Naive thymus-derived CD4-positive, alpha-beta T cell (primary cell): ENCODE data around the gene ZNF44. TPM values are rescaled to one million over a fixed set of nuclear protein-coding genes. Genes with fewer than 3 reads are reported as not detected.

Experiments
- ATAC-seq: fragments of 150-1000 bp; cut with Tn5 transposase; 2 replicates; pipeline ENCODE4 v1.10.0; 2021; ENCODE audit warnings: mild to moderate bottlenecking, moderate library complexity
- CTCF ChIA-PET: fragments of 350-600 bp; sonication (Branson Sonifier 250); formaldehyde crosslinking; loops from one replicate; lab custom pipeline; 2021; ENCODE audit warnings: antibody characterized with exemption; lab: Charles Lee
- POLR2A ChIA-PET: fragments of 350-600 bp; sonication (Branson Sonifier 250); formaldehyde crosslinking; loops from one replicate; lab custom pipeline; 2021; ENCODE audit warnings: antibody characterized with exemption, inconsistent platforms; lab: Charles Lee
- DNase-seq, 9 donors: peaks; one replicate each; pipeline versions ENCODE4 v3.0.0 to v3.0.0-alpha.2; 2020 to 2022; ENCODE audit warnings: mixed read lengths in 1 of 9
- H3K27ac ChIP-seq: one replicate; pipeline ENCODE4 v1.7.0; 2013; ENCODE audit warnings: mild to moderate bottlenecking, low read depth, low read length, moderate library complexity
- H3K27me3 ChIP-seq, 2 donors: one replicate each; pipeline ENCODE4 v1.7.0; 2013; ENCODE audit warnings: low read length in 2 of 2, mild to moderate bottlenecking in 2 of 2, moderate library complexity in 2 of 2; ENCODE audit not compliant: control insufficient read depth in 2 of 2, insufficient read depth in 2 of 2
- H3K36me3 ChIP-seq, 3 experiments: 1 replicate in 2 of 3; 2 replicates in 1 of 3; pipeline ENCODE4 v1.7.0; 2013; ENCODE audit warnings: low read length in 3 of 3, mild to moderate bottlenecking in 3 of 3, moderate library complexity in 1 of 3; ENCODE audit not compliant: insufficient read depth in 3 of 3, control insufficient read depth in 2 of 3
- H3K4me1 ChIP-seq, 2 donors: one replicate each; pipeline ENCODE4 v1.7.0; 2013; ENCODE audit warnings: low read length in 2 of 2, mild to moderate bottlenecking in 2 of 2, moderate library complexity in 1 of 2; ENCODE audit not compliant: control insufficient read depth in 2 of 2, insufficient read depth in 2 of 2
- H3K4me3 ChIP-seq: 2 replicates; pipeline ENCODE4 v1.7.0; 2013; ENCODE audit warnings: mild to moderate bottlenecking, low read length
- H3K9me3 ChIP-seq, 3 experiments: 1 replicate in 2 of 3; 2 replicates in 1 of 3; pipeline ENCODE4 v1.7.0; 2013; ENCODE audit warnings: low read length in 3 of 3; ENCODE audit not compliant: control insufficient read depth in 2 of 3
- H3K27ac Mint-ChIP-seq, 9 donors: one replicate each; pipeline ENCODE4 v1.8.0; 2020 to 2022; ENCODE audit warnings: mixed read lengths in 9 of 9, mild to moderate bottlenecking in 8 of 9, moderate library complexity in 5 of 9, inconsistent platforms in 2 of 9
- H3K27me3 Mint-ChIP-seq, 5 donors: one replicate each; pipeline ENCODE4 v1.8.0; 2021 to 2022; ENCODE audit warnings: mixed read lengths in 5 of 5, mild to moderate bottlenecking in 1 of 5
- H3K36me3 Mint-ChIP-seq, 5 donors: one replicate each; pipeline ENCODE4 v1.8.0; 2020 to 2022; ENCODE audit warnings: mixed read lengths in 5 of 5, mild to moderate bottlenecking in 3 of 5, inconsistent platforms in 1 of 5
- H3K4me1 Mint-ChIP-seq, 7 donors: one replicate each; pipeline ENCODE4 v1.8.0; 2020 to 2022; ENCODE audit warnings: mixed read lengths in 7 of 7, mild to moderate bottlenecking in 3 of 7, inconsistent platforms in 1 of 7
- H3K4me3 Mint-ChIP-seq, 10 donors: one replicate each; pipeline ENCODE4 v1.8.0; 2020 to 2022; ENCODE audit warnings: mild to moderate bottlenecking in 10 of 10, mixed read lengths in 10 of 10, moderate library complexity in 6 of 10, inconsistent platforms in 2 of 10
- H3K9me3 Mint-ChIP-seq, 11 donors: one replicate each; pipeline ENCODE4 v1.8.0; 2020 to 2022; ENCODE audit warnings: mixed read lengths in 11 of 11, mild to moderate bottlenecking in 4 of 11, inconsistent platforms in 1 of 11, moderate library complexity in 1 of 11
- intact Hi-C, 2 donors: fragments of 100-400 bp; cut with micrococcal nuclease; formaldehyde crosslinking; loops; one replicate each; pipeline ENCODE4 v1.15.1; 2023
- polyA plus RNA-seq, 2 donors: library from polyadenylated mRNA; unstranded; fragments of 300-500 nt; fragmentation: Illumina TruSeq; gene quantifications; one replicate each; pipeline ENCODE4 v1.2.3, GENCODE V29; 2021
- total RNA-seq, 6 experiments: library from RNA in 5 of 6; stranded (reverse) in 5 of 6; gene quantifications; 1 replicate in 5 of 6; 2 replicates in 1 of 6; pipeline ENCODE4 v1.2.3 and lab custom pipeline; 2021 to 2026

The ZNF44 gene
- total and polyA plus RNA-seq, 7 experiments from 2014 or later = 16.3 to 67.4 (median 31.3) TPM

DNA sequence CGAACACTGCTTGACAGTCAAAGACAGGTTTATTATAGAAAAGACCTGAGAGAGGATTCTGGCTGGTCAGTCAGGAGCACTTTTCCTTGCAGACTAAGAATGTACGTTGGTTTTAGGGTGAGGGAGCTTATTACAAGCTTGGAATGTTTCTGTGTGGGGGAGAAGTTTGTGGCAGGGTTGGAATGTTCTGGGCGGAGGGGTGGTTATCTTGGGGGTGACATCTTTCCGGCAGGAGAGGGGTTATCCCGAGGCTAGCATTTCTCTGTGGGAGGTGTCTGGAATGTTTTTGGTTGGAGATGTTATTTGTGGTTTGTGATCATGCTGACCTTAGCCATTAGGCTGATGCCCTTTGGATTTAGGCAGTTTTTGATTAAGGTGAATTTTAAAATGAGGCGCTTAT lies 70.0 kb downstream of the ZNF44 start:
- H3K36me3 Mint-ChIP-seq = peaks cover 11 to 52% (median 41%) of the 10 kb centered on the region in 5 donors
- H3K9me3 Mint-ChIP-seq = peaks cover 0 to 28% (median 2%) of the 10 kb centered on the region in 11 donors
- DNase-seq (no peak), ATAC-seq (no peak)
- H3K27me3 Mint-ChIP-seq = no peaks in the 10 kb centered on the region
- H3K27ac Mint-ChIP-seq = peak overlapping the region in 1 of 9 donors; percentile 18
- H3K36me3 ChIP-seq = peaks cover 0 to 3% (median 0%) of the 10 kb centered on the region in 3 experiments
- no peaks in the 10 kb centered on the region for H3K4me1 ChIP-seq
- no peak overlapping the region for H3K4me3 Mint-ChIP-seq
- no peaks in the 10 kb centered on the region for H3K27me3 ChIP-seq
- H3K4me1 Mint-ChIP-seq = peaks cover 0 to 10% (median 1%) of the 10 kb centered on the region in 7 donors
- H3K4me3 ChIP-seq = no peak overlapping the region
- POLR2A ChIA-PET = no interaction called here
- CTCF ChIA-PET = no interaction called here
- intact Hi-C loops = no loop called here
- H3K9me3 ChIP-seq = no peaks in the 10 kb centered on the region
- no peak overlapping the region for H3K27ac ChIP-seq

DNA sequence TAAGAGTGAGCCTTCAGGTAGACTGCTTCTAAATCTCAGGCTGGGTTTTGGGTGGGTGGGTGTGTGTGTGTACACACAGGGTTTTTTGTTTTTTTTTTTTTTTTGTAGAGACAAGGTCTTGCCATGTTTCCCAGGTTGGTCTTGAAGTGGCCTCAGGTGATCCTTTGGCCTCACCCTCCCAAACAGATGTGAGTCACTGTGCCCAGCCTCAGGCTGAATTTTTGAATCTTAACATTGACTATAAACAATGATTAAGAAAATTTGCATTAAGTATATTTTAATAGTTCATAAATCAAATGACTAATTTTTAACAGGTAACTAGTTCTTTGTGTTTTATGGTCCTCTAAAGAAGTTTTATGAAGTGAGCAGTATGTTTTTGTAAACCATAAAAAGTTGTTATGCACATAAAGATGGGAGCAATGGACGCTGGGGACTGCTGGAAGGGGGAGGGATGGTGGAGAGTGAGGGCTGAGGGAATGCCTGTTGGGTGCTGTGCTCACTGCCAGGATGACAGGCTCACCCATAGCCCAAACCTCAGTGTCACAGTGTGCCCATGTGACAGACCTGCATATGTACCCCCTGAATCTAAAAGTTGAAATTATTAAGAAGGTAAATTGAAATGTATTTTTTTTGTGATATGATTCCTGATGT lies 71.6 kb downstream of the ZNF44 start:
- Mint-ChIP-seq H3K27ac (no peak overlapping the region), H3K36me3 (peaks cover 8 to 54% (median 47%) of the 10 kb centered on the region in 5 donors), H3K4me3 (no peak overlapping the region), H3K27me3 (no peaks in the 10 kb centered on the region), H3K4me1 (peaks cover 0 to 13% (median 0%) of the 10 kb centered on the region in 7 donors), H3K9me3 (peaks cover 0 to 36% (median 14%) of the 10 kb centered on the region in 11 donors)
- no peaks in the 10 kb centered on the region for H3K4me1 ChIP-seq
- ChIA-PET POLR2A (no interaction called here), CTCF (no interaction called here)
- no peak overlapping the region for H3K4me3 ChIP-seq
- H3K36me3 ChIP-seq = peaks cover 0 to 3% (median 0%) of the 10 kb centered on the region in 3 experiments
- no peak overlapping the region for H3K27ac ChIP-seq
- DNase-seq (no peak), ATAC-seq (no peak)
- H3K27me3 ChIP-seq = no peaks in the 10 kb centered on the region
- intact Hi-C loops = no loop called here
- H3K9me3 ChIP-seq = peaks cover 0 to 7% (median 5%) of the 10 kb centered on the region in 3 experiments

Other genes starting within 250 kb of the ZNF44 start
- gene ZNF878, start 241.9 kb downstream of the ZNF44 start, total RNA-seq = not detected
- gene ZNF878, start 241.9 kb downstream of the ZNF44 start, polyA plus RNA-seq = not detected
- gene ZNF844, start 230.2 kb downstream of the ZNF44 start, total RNA-seq = 10 to 100 TPM in 4 of 5 experiments, 1 to 10 TPM in 1; 1.0 to 20.9 (median 15.8) TPM
- gene ZNF844, start 230.2 kb downstream of the ZNF44 start, polyA plus RNA-seq = 1 to 10 TPM; 5.9 to 6.6 TPM
- gene ZNF20, start 154.5 kb downstream of the ZNF44 start, total RNA-seq = 1 to 10 TPM; 1.2 to 6.7 (median 4.8) TPM
- 1 to 10 TPM; 1.4 to 4.4 TPM for gene ZNF20, start 154.5 kb downstream of the ZNF44 start, polyA plus RNA-seq
- gene ZNF625, start 138.1 kb downstream of the ZNF44 start, total RNA-seq = 1 to 10 TPM; 1.1 to 5.2 (median 4.2) TPM
- gene ZNF625, start 138.1 kb downstream of the ZNF44 start, polyA plus RNA-seq = 1 to 10 TPM in 1 of 2 donors, under 1 TPM in 1; 0.45 to 1.1 TPM
- 10 to 100 TPM; 16.8 to 36.8 (median 31.1) TPM for gene ZNF136, start 131.8 kb downstream of the ZNF44 start, total RNA-seq
- 10 to 100 TPM; 14.0 to 23.9 TPM for gene ZNF136, start 131.8 kb downstream of the ZNF44 start, polyA plus RNA-seq
- 10 to 100 TPM in 2 of 5 experiments, 1 to 10 TPM in 3; 2.8 to 23.2 (median 6.1) TPM for gene ZNF563, start 38.8 kb upstream of the ZNF44 start, total RNA-seq
- 1 to 10 TPM; 6.8 to 9.8 TPM for gene ZNF563, start 38.8 kb upstream of the ZNF44 start, polyA plus RNA-seq
- 1 to 10 TPM in 2 of 5 experiments, under 1 TPM in 3; 0.44 to 6.0 (median 0.58) TPM for gene ZNF442, start 70.8 kb upstream of the ZNF44 start, total RNA-seq
- gene ZNF442, start 70.8 kb upstream of the ZNF44 start, polyA plus RNA-seq = 1 to 10 TPM; 1.1 TPM
- gene ZNF799, start 106.4 kb upstream of the ZNF44 start, total RNA-seq = 1 to 10 TPM; 1.7 to 9.9 (median 4.4) TPM
- gene ZNF799, start 106.4 kb upstream of the ZNF44 start, polyA plus RNA-seq = 1 to 10 TPM; 4.3 to 8.0 TPM
- 1 to 10 TPM; 3.0 to 9.1 (median 4.1) TPM for gene ZNF443, start 146.1 kb upstream of the ZNF44 start, total RNA-seq
- gene ZNF443, start 146.1 kb upstream of the ZNF44 start, polyA plus RNA-seq = 1 to 10 TPM; 1.6 to 3.9 TPM
- 1 to 10 TPM; 2.2 to 8.0 (median 5.3) TPM for gene ZNF709, start 189.9 kb upstream of the ZNF44 start, total RNA-seq
- 1 to 10 TPM; 2.0 to 3.3 TPM for gene ZNF709, start 189.9 kb upstream of the ZNF44 start, polyA plus RNA-seq